ENCODE data around the gene GBP3. TPM values are rescaled to one million over a fixed set of nuclear protein-coding genes. Genes with fewer than 3 reads are reported as not detected.
"Not testable (repeated sequence)": the region's sequence is repeated elsewhere in the genome, so short reads cannot be mapped to it uniquely, and the experiment has no call there.

The GBP3 gene
- total and polyA plus RNA-seq, 2 donors (not counting 1 experiment from before 2014, with no cell fraction given), result 44.9 to 51.5 TPM

- Histone ChIP-seq H3K27ac (ENCODE audit: insufficient read depth, low read length) (no peak overlapping the region), H2AFZ (ENCODE audit: low read length) (no peak overlapping the region), H4K20me1 (ENCODE audit: control insufficient read depth, extremely low read depth, insufficient read depth, low read length) (no peaks in the 10 kb centered on the region), H3K27me3 (ENCODE audit: control insufficient read depth, insufficient read depth, low read length) (no peaks in the 10 kb centered on the region), H3K9me3 (ENCODE audit: control insufficient read depth, insufficient read depth, low read depth, low read length) (no peaks in the 10 kb centered on the region), H3K4me1 (ENCODE audit: control insufficient read depth, extremely low read depth, insufficient read depth, low read length) (no peaks in the 10 kb centered on the region), H3K79me2 (ENCODE audit: control insufficient read depth, insufficient read depth, low read length) (no peaks in the 10 kb centered on the region), H3K4me2 (ENCODE audit: extremely low read depth, insufficient read depth, low read length) (no peak overlapping the region), H3K4me3 (replicated peaks in 1 of 4; ENCODE audit: control extremely low read depth in 1 of 4, insufficient read depth in 1 of 4, low read depth in 3 of 4, low read length in 4 of 4) (no peak overlapping the region), H3K9ac (ENCODE audit: insufficient read depth, low read length) (no peak overlapping the region), H3K36me3 (ENCODE audit: control insufficient read depth, insufficient read depth, low read length) (peaks cover under 1% of the 10 kb centered on the region)
- DNase-seq (ENCODE audit: low read depth in 2 of 2), result no peak
- TF ChIP-seq, protein P1, sequence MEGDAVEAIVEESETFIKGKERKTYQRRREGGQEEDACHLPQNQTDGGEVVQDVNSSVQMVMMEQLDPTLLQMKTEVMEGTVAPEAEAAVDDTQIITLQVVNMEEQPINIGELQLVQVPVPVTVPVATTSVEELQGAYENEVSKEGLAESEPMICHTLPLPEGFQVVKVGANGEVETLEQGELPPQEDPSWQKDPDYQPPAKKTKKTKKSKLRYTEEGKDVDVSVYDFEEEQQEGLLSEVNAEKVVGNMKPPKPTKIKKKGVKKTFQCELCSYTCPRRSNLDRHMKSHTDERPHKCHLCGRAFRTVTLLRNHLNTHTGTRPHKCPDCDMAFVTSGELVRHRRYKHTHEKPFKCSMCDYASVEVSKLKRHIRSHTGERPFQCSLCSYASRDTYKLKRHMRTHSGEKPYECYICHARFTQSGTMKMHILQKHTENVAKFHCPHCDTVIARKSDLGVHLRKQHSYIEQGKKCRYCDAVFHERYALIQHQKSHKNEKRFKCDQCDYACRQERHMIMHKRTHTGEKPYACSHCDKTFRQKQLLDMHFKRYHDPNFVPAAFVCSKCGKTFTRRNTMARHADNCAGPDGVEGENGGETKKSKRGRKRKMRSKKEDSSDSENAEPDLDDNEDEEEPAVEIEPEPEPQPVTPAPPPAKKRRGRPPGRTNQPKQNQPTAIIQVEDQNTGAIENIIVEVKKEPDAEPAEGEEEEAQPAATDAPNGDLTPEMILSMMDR (conservative IDR thresholded peaks at IDR 0.05 in 1 of 2, IDR thresholded peaks at IDR 0.05 in 1 of 2; ENCODE audit: low read depth in 1 of 2, low read length in 2 of 2), result no peak
- no peak for TF ChIP-seq EZH2 (IDR thresholded peaks at IDR 0.05; ENCODE audit: low read length, missing control alignments)
Observed at GRCh38 chr1:89051955-89052312, 29.3 kb upstream of the GBP3 start.

GRCh38 chr1:89051300-89051954 is 28.8 kb upstream of the GBP3 start:
- TF ChIP-seq, protein P1 (conservative IDR thresholded peaks at IDR 0.05 in 1 of 2, IDR thresholded peaks at IDR 0.05 in 1 of 2; ENCODE audit: low read depth in 1 of 2, low read length in 2 of 2), result no peak
- TF ChIP-seq EZH2 (IDR thresholded peaks at IDR 0.05; ENCODE audit: low read length, missing control alignments), result no peak
- Histone ChIP-seq H3K9ac (ENCODE audit: insufficient read depth, low read length) (no peak overlapping the region), H3K79me2 (ENCODE audit: control insufficient read depth, insufficient read depth, low read length) (no peaks in the 10 kb centered on the region)

GRCh38 chr1:89050649-89051033 is 28.0 kb upstream of the GBP3 start:
- Histone ChIP-seq H3K27me3 (ENCODE audit: control insufficient read depth, insufficient read depth, low read length) (no peaks in the 10 kb centered on the region), H2AFZ (ENCODE audit: low read length) (no peak overlapping the region), H3K79me2 (ENCODE audit: control insufficient read depth, insufficient read depth, low read length) (no peaks in the 10 kb centered on the region), H3K9me3 (ENCODE audit: control insufficient read depth, insufficient read depth, low read depth, low read length) (no peaks in the 10 kb centered on the region), H3K36me3 (ENCODE audit: control insufficient read depth, insufficient read depth, low read length) (no peaks in the 10 kb centered on the region), H3K9ac (ENCODE audit: insufficient read depth, low read length) (no peak overlapping the region), H3K4me3 (replicated peaks in 1 of 4; ENCODE audit: control extremely low read depth in 1 of 4, insufficient read depth in 1 of 4, low read depth in 3 of 4, low read length in 4 of 4) (no peak overlapping the region), H3K27ac (ENCODE audit: insufficient read depth, low read length) (no peak overlapping the region), H4K20me1 (ENCODE audit: control insufficient read depth, extremely low read depth, insufficient read depth, low read length) (no peaks in the 10 kb centered on the region), H3K4me2 (ENCODE audit: extremely low read depth, insufficient read depth, low read length) (no peak overlapping the region), H3K4me1 (ENCODE audit: control insufficient read depth, extremely low read depth, insufficient read depth, low read length) (no peaks in the 10 kb centered on the region)
- DNase-seq (ENCODE audit: low read depth in 2 of 2), result no peak
- TF ChIP-seq, protein P1 (conservative IDR thresholded peaks at IDR 0.05 in 1 of 2, IDR thresholded peaks at IDR 0.05 in 1 of 2; ENCODE audit: low read depth in 1 of 2, low read length in 2 of 2), result no peak
- TF ChIP-seq EZH2 (IDR thresholded peaks at IDR 0.05; ENCODE audit: low read length, missing control alignments), result no peak

More at GRCh38 chr1:89051300-89051954, 28.8 kb upstream of the GBP3 start:
- no peaks in the 10 kb centered on the region for H3K4me1 ChIP-seq (ENCODE audit: control insufficient read depth, extremely low read depth, insufficient read depth, low read length)
- no peak overlapping the region for H3K27ac ChIP-seq (ENCODE audit: insufficient read depth, low read length)
- DNase-seq (ENCODE audit: low read depth in 2 of 2), result no peak
- no peaks in the 10 kb centered on the region for H3K36me3 ChIP-seq (ENCODE audit: control insufficient read depth, insufficient read depth, low read length)
- H3K4me3 ChIP-seq (replicated peaks in 1 of 4; ENCODE audit: control extremely low read depth in 1 of 4, insufficient read depth in 1 of 4, low read depth in 3 of 4, low read length in 4 of 4), result no peak overlapping the region
- H4K20me1 ChIP-seq (ENCODE audit: control insufficient read depth, extremely low read depth, insufficient read depth, low read length), result no peaks in the 10 kb centered on the region
- H3K9me3 ChIP-seq (ENCODE audit: control insufficient read depth, insufficient read depth, low read depth, low read length), result no peaks in the 10 kb centered on the region
- no peaks in the 10 kb centered on the region for H3K27me3 ChIP-seq (ENCODE audit: control insufficient read depth, insufficient read depth, low read length)
- no peak overlapping the region for H3K4me2 ChIP-seq (ENCODE audit: extremely low read depth, insufficient read depth, low read length)
- no peak overlapping the region for H2AFZ ChIP-seq (ENCODE audit: low read length)

DNA sequence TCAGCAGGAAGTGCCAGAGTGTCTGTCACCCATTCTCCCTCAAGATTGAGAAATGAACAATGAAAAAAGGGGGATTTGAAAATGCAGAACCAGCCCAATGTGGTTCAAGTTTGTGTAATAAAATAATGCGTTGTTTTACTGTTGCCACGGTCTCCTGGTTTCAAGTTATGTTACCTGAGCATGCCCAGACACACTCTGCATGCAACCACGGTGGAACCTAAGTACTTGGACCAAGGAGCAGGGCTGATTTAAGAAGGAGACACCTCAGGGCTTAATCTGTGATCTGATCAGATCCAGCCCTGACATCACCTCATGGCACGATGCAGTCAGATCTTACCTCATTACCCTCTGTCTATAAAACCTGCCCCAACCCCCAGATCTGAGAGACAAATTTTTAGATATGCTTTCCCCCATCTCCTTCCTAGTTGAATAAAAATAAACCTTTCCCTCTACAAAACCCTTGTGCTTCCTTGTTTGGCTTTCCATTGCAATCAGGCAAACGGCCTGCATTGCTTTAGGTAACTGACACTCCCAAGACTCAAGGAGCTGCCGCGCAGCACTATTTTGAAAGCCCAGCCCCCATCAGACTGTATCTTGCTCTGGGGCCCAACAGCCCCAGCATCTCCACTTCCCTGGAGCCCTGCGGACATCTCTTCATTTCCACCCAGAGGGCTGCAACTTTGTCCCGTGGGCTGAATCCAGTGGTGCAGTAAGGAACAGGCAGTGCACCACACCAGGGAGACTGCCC is 27.4 kb upstream of the GBP3 start:
- H3K4me2 ChIP-seq (ENCODE audit: extremely low read depth, insufficient read depth, low read length); H3K4me1 ChIP-seq (ENCODE audit: control insufficient read depth, extremely low read depth, insufficient read depth, low read length); H3K27ac ChIP-seq (ENCODE audit: insufficient read depth, low read length); DNase-seq (ENCODE audit: low read depth in 2 of 2); H3K9ac ChIP-seq (ENCODE audit: insufficient read depth, low read length); H3K79me2 ChIP-seq (ENCODE audit: control insufficient read depth, insufficient read depth, low read length); H4K20me1 ChIP-seq (ENCODE audit: control insufficient read depth, extremely low read depth, insufficient read depth, low read length); H3K36me3 ChIP-seq (ENCODE audit: control insufficient read depth, insufficient read depth, low read length); H3K27me3 ChIP-seq (ENCODE audit: control insufficient read depth, insufficient read depth, low read length); H2AFZ ChIP-seq (ENCODE audit: low read length); H3K9me3 ChIP-seq (ENCODE audit: control insufficient read depth, insufficient read depth, low read depth, low read length); H3K4me3 ChIP-seq (replicated peaks in 1 of 4; ENCODE audit: control extremely low read depth in 1 of 4, insufficient read depth in 1 of 4, low read depth in 3 of 4, low read length in 4 of 4): not testable (repeated sequence)

Data from fibroblast of lung (primary cell).